Activated T-cell treated with anti-CD3 and anti-CD28 coated beads for 48 hours (primary cell): ENCODE data around the gene FAM193A.
A peak's percentile ranks its signal among the peaks of the same experiment; 100 is the strongest.
"Not testable (repeated sequence)": the region's sequence is repeated elsewhere in the genome, so short reads cannot be mapped to it uniquely, and the experiment has no call there.

Experiments
- DNase-seq: peaks from one replicate; pipeline ENCODE4 v3.0.0-alpha.2; 2020; ENCODE audit warnings: low read depth

Gene FAM193A

GRCh38 chr4:2750719-2751605, 214.5 kb downstream of the FAM193A start:
- no peak for DNase-seq

- no peak for DNase-seq
Observed at GRCh38 chr4:2753436-2753835, 217.0 kb downstream of the FAM193A start.

- no peak for DNase-seq
Observed at GRCh38 chr4:2754848-2755819, 218.7 kb downstream of the FAM193A start.

GRCh38 chr4:2755821-2756690, 219.6 kb downstream of the FAM193A start, which contains the start of gene TNIP2:
TNIP2 (minus strand) TSS chr4:2756336; CDS start chr4:2756289, 47 bp downstream.
- peak; percentile 76 for DNase-seq

- DNase-seq, result no peak
Observed at GRCh38 chr4:2756691-2757350, 220.4 kb downstream of the FAM193A start.

GRCh38 chr4:2757426-2757825, 221.0 kb downstream of the FAM193A start:
- no peak for DNase-seq

- no peak for DNase-seq
Observed at GRCh38 chr4:2761035-2761923, 224.8 kb downstream of the FAM193A start.

- DNase-seq, result no peak
Observed at GRCh38 chr4:2762048-2762447, 225.6 kb downstream of the FAM193A start.

GRCh38 chr4:2762486-2763370, 226.3 kb downstream of the FAM193A start:
- DNase-seq, result not testable (repeated sequence)

GRCh38 chr4:2763511-2763967, 227.1 kb downstream of the FAM193A start:
- no peak for DNase-seq

- no peak for DNase-seq
Observed at GRCh38 chr4:2765832-2766526, 229.5 kb downstream of the FAM193A start.

GRCh38 chr4:2767046-2767704, 230.7 kb downstream of the FAM193A start:
- no peak for DNase-seq

- DNase-seq, result no peak
Observed at GRCh38 chr4:2767705-2768074, 231.2 kb downstream of the FAM193A start.

GRCh38 chr4:2768124-2768523, 231.7 kb downstream of the FAM193A start:
- DNase-seq, result no peak

- no peak for DNase-seq
Observed at GRCh38 chr4:2768921-2769336, 232.5 kb downstream of the FAM193A start.

- DNase-seq, result no peak
Observed at GRCh38 chr4:2771264-2771663, 234.8 kb downstream of the FAM193A start.

- not testable (repeated sequence) for DNase-seq
Observed at GRCh38 chr4:2780643-2781042, 244.2 kb downstream of the FAM193A start.

GRCh38 chr4:2781911-2782310, 245.5 kb downstream of the FAM193A start:
- no peak for DNase-seq
